ENCODE results near the gene PAM. TPM values are rescaled to one million over a fixed set of nuclear protein-coding genes. Genes with fewer than 3 reads are reported as not detected.

Gene PAM
- total RNA-seq, 1 donor from 2014 or later = 135 TPM

DNA sequence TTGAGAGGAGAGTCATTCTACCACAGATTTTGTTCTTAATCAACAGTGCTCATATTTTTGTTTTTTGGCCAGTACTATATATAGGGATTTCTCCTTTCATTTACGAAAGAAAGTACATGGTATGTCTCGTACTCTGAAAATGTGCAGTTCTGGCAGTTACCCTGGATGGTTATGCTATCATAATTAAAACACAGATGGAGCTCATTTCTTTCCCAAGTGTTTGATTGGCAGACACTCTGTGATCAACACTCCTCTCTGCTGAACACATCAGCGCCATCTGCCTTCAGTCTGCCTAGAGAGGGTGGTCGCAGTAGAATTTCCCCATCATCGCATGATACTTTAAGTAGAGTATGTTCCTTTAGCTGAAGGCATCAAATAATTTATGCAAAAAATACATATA is 64.5 kb downstream of the PAM start:
- Mint-ChIP-seq H3K27me3 (no peaks in the 10 kb centered on the region), H3K36me3 (no peaks in the 10 kb centered on the region), H3K4me1 (ENCODE audit: unreplicated experiment) (peaks cover 15% of the 10 kb centered on the region), H3K9me3 (no peaks in the 10 kb centered on the region), H3K27ac (no peak overlapping the region), H3K4me3 (no peak overlapping the region)
- TF ChIP-seq, protein P1, sequence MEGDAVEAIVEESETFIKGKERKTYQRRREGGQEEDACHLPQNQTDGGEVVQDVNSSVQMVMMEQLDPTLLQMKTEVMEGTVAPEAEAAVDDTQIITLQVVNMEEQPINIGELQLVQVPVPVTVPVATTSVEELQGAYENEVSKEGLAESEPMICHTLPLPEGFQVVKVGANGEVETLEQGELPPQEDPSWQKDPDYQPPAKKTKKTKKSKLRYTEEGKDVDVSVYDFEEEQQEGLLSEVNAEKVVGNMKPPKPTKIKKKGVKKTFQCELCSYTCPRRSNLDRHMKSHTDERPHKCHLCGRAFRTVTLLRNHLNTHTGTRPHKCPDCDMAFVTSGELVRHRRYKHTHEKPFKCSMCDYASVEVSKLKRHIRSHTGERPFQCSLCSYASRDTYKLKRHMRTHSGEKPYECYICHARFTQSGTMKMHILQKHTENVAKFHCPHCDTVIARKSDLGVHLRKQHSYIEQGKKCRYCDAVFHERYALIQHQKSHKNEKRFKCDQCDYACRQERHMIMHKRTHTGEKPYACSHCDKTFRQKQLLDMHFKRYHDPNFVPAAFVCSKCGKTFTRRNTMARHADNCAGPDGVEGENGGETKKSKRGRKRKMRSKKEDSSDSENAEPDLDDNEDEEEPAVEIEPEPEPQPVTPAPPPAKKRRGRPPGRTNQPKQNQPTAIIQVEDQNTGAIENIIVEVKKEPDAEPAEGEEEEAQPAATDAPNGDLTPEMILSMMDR (conservative IDR thresholded peaks at IDR 0.05) = no peak
- no peak for DNase-seq (ENCODE audit: extremely low spot score, unreplicated experiment)

DNA sequence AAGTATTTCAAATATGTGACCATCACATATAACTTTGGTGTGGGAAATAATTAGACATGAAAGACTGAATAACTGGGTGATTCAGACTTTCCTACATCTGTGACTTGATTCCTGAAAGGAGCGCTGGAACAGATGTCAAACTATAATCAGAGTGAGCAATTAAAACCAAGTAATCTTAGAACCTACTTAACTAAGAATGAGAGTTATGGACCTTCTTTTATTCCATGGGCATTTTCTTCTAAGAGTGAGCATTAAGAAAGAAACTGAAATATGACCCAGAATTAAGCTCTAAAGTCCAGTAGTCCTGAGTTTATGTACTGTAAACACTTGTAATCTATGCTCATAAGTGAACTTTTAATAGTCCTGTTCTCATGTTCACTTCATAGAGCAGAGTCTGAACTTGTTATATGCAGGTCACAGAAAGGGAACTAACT is 68.4 kb downstream of the PAM start:
- H3K27me3 Mint-ChIP-seq = no peaks in the 10 kb centered on the region
- H3K4me1 Mint-ChIP-seq (ENCODE audit: unreplicated experiment) = no peaks in the 10 kb centered on the region
- TF ChIP-seq, protein P1 (conservative IDR thresholded peaks at IDR 0.05) = no peak
- H3K27ac Mint-ChIP-seq = no peak overlapping the region
- DNase-seq (ENCODE audit: extremely low spot score, unreplicated experiment) = no peak
- no peak overlapping the region for H3K4me3 Mint-ChIP-seq
- peaks cover 2% of the 10 kb centered on the region for H3K36me3 Mint-ChIP-seq
- peaks cover 2% of the 10 kb centered on the region for H3K9me3 Mint-ChIP-seq

DNA sequence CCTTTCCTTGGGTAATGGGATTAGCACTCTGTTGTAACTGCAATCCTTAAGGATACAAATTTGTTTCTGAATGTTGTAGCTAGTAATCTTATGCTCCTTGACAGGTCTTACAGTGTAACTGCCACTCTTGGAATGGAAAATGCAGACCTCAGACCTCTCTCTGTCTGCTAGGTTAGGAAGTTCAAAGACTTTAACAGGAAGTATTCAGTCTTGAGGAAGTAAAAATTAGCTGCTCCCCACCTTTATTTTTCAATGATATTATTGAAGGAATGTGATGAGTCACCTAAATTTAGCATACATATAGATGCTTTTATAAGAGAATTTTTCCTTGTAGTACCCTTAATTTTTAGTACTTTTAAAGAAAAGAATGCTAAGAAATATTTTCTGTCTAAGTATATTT is 71.5 kb downstream of the PAM start:
- TF ChIP-seq, protein P1 (conservative IDR thresholded peaks at IDR 0.05) = no peak
- H3K27ac Mint-ChIP-seq = no peak overlapping the region

DNA sequence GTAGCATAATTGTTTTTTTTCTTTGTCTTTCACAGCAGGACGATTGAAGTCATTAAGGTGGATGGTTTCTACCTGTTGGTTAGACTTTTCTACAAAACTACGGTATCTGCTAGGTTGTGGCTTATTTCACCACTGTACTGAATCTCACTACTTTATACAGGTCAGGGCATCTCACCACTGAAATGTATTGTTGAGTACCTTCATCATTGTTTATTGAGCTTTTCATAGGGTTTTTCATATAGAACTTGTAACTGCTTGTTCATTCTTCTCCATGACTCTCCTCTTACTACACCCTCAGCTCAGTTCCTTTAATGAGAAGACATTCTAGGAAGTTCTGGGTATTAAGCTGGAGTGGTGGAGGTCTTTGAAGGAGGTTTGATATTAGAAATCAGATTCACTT is 75.1 kb downstream of the PAM start:
- peaks cover 3% of the 10 kb centered on the region for H3K9me3 Mint-ChIP-seq

More for the DNA sequence above, 71.5 kb downstream of the PAM start:
- H3K4me3 Mint-ChIP-seq = no peak overlapping the region
- no peaks in the 10 kb centered on the region for H3K27me3 Mint-ChIP-seq
- peaks cover 3% of the 10 kb centered on the region for H3K36me3 Mint-ChIP-seq
- no peak for DNase-seq (ENCODE audit: extremely low spot score, unreplicated experiment)
- H3K9me3 Mint-ChIP-seq = peaks cover 3% of the 10 kb centered on the region
- H3K4me1 Mint-ChIP-seq (ENCODE audit: unreplicated experiment) = no peaks in the 10 kb centered on the region

DNA sequence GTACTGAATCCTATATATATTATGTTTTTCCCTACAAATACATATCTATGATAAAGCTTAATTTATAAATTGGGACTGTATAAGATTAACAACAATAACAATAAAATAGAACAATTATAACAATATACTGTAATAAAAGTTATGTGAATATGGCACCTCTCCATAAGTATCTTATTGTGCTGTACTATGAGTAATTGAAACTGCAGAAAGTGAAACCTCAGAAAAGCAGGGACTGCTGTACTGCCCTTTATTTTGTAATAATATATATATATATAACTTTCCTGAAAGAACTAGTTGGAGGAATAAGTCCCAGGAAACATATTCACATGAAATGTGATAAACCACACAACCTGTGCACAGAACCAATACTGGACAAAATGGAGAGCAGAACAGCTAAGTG is 77.3 kb downstream of the PAM start:
- H3K27ac Mint-ChIP-seq = no peak overlapping the region
- no peaks in the 10 kb centered on the region for H3K27me3 Mint-ChIP-seq
- H3K36me3 Mint-ChIP-seq = peaks cover 3% of the 10 kb centered on the region
- TF ChIP-seq, protein P1 (conservative IDR thresholded peaks at IDR 0.05) = no peak
- H3K4me3 Mint-ChIP-seq = no peak overlapping the region
- H3K4me1 Mint-ChIP-seq (ENCODE audit: unreplicated experiment) = no peaks in the 10 kb centered on the region
- peaks cover 3% of the 10 kb centered on the region for H3K9me3 Mint-ChIP-seq
- DNase-seq (ENCODE audit: extremely low spot score, unreplicated experiment) = no peak

More for the DNA sequence above, 75.1 kb downstream of the PAM start:
- peaks cover 3% of the 10 kb centered on the region for H3K36me3 Mint-ChIP-seq
- no peak overlapping the region for H3K4me3 Mint-ChIP-seq
- H3K4me1 Mint-ChIP-seq (ENCODE audit: unreplicated experiment) = no peaks in the 10 kb centered on the region
- no peak for DNase-seq (ENCODE audit: extremely low spot score, unreplicated experiment)
- no peaks in the 10 kb centered on the region for H3K27me3 Mint-ChIP-seq
- H3K27ac Mint-ChIP-seq = no peak overlapping the region
- TF ChIP-seq, protein P1 (conservative IDR thresholded peaks at IDR 0.05) = no peak

DNA sequence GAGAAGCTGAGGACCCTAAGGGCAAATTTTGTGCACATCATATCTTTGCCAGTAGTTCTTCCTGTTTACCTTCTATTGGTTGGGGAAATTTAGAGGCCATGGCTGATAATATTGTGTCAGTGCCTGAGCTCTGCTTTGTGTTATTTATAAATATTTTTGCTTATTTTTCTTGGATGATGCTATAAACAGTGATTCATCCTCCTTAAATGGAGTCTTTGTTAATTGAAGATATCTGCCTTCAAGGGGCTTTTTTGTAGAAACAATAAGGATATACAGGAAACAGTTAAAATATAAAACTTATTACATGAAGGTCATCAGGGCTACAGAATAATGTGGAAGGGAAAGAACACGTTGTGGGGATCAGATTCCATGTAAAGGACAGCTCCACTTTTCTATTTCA is 78.0 kb downstream of the PAM start:
- peaks cover 3% of the 10 kb centered on the region for H3K9me3 Mint-ChIP-seq
- H3K36me3 Mint-ChIP-seq = peaks cover 3% of the 10 kb centered on the region

More for the DNA sequence above, 78.0 kb downstream of the PAM start:
- no peak for DNase-seq (ENCODE audit: extremely low spot score, unreplicated experiment)
- no peak overlapping the region for H3K4me3 Mint-ChIP-seq
- H3K27me3 Mint-ChIP-seq = no peaks in the 10 kb centered on the region
- TF ChIP-seq, protein P1 (conservative IDR thresholded peaks at IDR 0.05) = no peak
- H3K4me1 Mint-ChIP-seq (ENCODE audit: unreplicated experiment) = no peaks in the 10 kb centered on the region
- H3K27ac Mint-ChIP-seq = no peak overlapping the region
